Type B pancreatic cell (in vitro differentiated cells): ENCODE measurements around the gene MRPS15. TPM values are rescaled to one million over a fixed set of nuclear protein-coding genes. Genes with fewer than 3 reads are reported as not detected.

Experiments used
- DNase-seq: peaks from one replicate; pipeline ENCODE4 v3.0.0; 2021; ENCODE audit warnings: mixed read lengths; ENCODE audit not compliant: unreplicated experiment; ENCODE audit errors: extremely low spot score
- H3K27ac Mint-ChIP-seq: 2 replicates; pipeline ENCODE4 v1.8.0; 2021; ENCODE audit warnings: mild to moderate bottlenecking, mixed read lengths
- H3K27me3 Mint-ChIP-seq: 2 replicates; pipeline ENCODE4 v1.8.0; 2021; ENCODE audit warnings: mixed read lengths
- H3K36me3 Mint-ChIP-seq: 2 replicates; pipeline ENCODE4 v1.8.0; 2021; ENCODE audit warnings: mixed read lengths
- H3K4me1 Mint-ChIP-seq: one replicate; pipeline ENCODE4 v1.8.0; 2021; ENCODE audit warnings: mixed read lengths; ENCODE audit not compliant: unreplicated experiment
- H3K4me3 Mint-ChIP-seq: 2 replicates; pipeline ENCODE4 v1.8.0; 2021; ENCODE audit warnings: mild to moderate bottlenecking, mixed read lengths
- H3K9me3 Mint-ChIP-seq: 2 replicates; pipeline ENCODE4 v1.8.0; 2021; ENCODE audit warnings: mixed read lengths
- CTCF ChIP-seq: fragments of 200-600 bp; sonication (generic); conservative IDR thresholded peaks from 2 replicates; pipeline ENCODE4 v1.5.0; 2021; ENCODE audit warnings: antibody characterized with exemption, mild to moderate bottlenecking
- total RNA-seq: library from RNA; stranded (reverse); gene quantifications from 2 replicates; pipeline ENCODE4 v1.2.1, GENCODE V29; 2021; ENCODE audit warnings: low replicate concordance

Gene MRPS15
- total RNA-seq, 1 donor from 2014 or later, result 69.4 TPM

- Mint-ChIP-seq H3K4me1 (peaks cover 31% of the 10 kb centered on the region), H3K27ac (peak overlapping the region; percentile 67), H3K9me3 (no peaks in the 10 kb centered on the region), H3K27me3 (no peaks in the 10 kb centered on the region), H3K36me3 (no peaks in the 10 kb centered on the region), H3K4me3 (no peak overlapping the region)
- TF ChIP-seq CTCF, result no peak
- DNase-seq, result no peak
Measured at GRCh38 chr1:36486439-36487335, 22.5 kb upstream of the MRPS15 start.

GRCh38 chr1:36486093-36486438 lies 21.9 kb upstream of the MRPS15 start:
- no peak for DNase-seq
- Mint-ChIP-seq H3K27ac (peak overlapping the region; percentile 64), H3K36me3 (no peaks in the 10 kb centered on the region), H3K9me3 (no peaks in the 10 kb centered on the region), H3K27me3 (no peaks in the 10 kb centered on the region), H3K4me3 (no peak overlapping the region), H3K4me1 (peaks cover 33% of the 10 kb centered on the region)
- TF ChIP-seq CTCF, result no peak

- Mint-ChIP-seq H3K9me3 (no peaks in the 10 kb centered on the region), H3K4me3 (no peak overlapping the region), H3K4me1 (peaks cover 21% of the 10 kb centered on the region), H3K27ac (peak overlapping the region; percentile 15), H3K36me3 (no peaks in the 10 kb centered on the region), H3K27me3 (peaks cover 3% of the 10 kb centered on the region)
- TF ChIP-seq CTCF, result no peak
- DNase-seq, result no peak
Measured at GRCh38 chr1:36484099-36484498, 19.9 kb upstream of the MRPS15 start.

GRCh38 chr1:36482724-36483388 lies 18.7 kb upstream of the MRPS15 start, which contains the start of gene CSF3R:
TSS of gene CSF3R (minus strand) at chr1:36482913. CDS start at chr1:36479496, 3,417 bp downstream.
- H3K4me1 Mint-ChIP-seq, result peaks cover 17% of the 10 kb centered on the region
- H3K36me3 Mint-ChIP-seq, result no peaks in the 10 kb centered on the region
- H3K9me3 Mint-ChIP-seq, result no peaks in the 10 kb centered on the region
- no peak for DNase-seq
- TF ChIP-seq CTCF, result no peak
- H3K27me3 Mint-ChIP-seq, result peaks cover 3% of the 10 kb centered on the region
- peak within 1 kb of the TSS; percentile 57 for H3K27ac Mint-ChIP-seq
- peak within 1 kb of the TSS; percentile 68 for H3K4me3 Mint-ChIP-seq

GRCh38 chr1:36481771-36482723 lies 17.9 kb upstream of the MRPS15 start:
- H3K4me1 Mint-ChIP-seq, result peaks cover 11% of the 10 kb centered on the region
- H3K27me3 Mint-ChIP-seq, result peaks cover 3% of the 10 kb centered on the region
- TF ChIP-seq CTCF, result no peak
- no peaks in the 10 kb centered on the region for H3K9me3 Mint-ChIP-seq
- H3K4me3 Mint-ChIP-seq, result peak overlapping the region; percentile 68
- H3K36me3 Mint-ChIP-seq, result no peaks in the 10 kb centered on the region
- no peak for DNase-seq
- peak overlapping the region; percentile 57 for H3K27ac Mint-ChIP-seq
